Calu3 (cell line): ENCODE results near the gene SPIRE1. TPM values are rescaled to one million over a fixed set of nuclear protein-coding genes. Genes with fewer than 3 reads are reported as not detected.
"Not testable (repeated sequence)": the region's sequence is repeated elsewhere in the genome, so short reads cannot be mapped to it uniquely, and the experiment has no call there.

Source experiments
- BruUV-seq: library from RNA; stranded (reverse); fragments of 400-500 nt; replicated peaks from 2 replicates; lab custom pipeline; 2021; lab: Mats Ljungman, UMichigan
- CTCF ChIA-PET: fragments of 300-600 bp; sonication (Branson Sonifier 250); formaldehyde crosslinking; loops from one replicate; lab custom pipeline; 2022; ENCODE audit warnings: antibody characterized with exemption; lab: Charles Lee
- DNase-seq: peaks from one replicate; pipeline ENCODE4 v3.0.0; 2022
- H3K27ac Mint-ChIP-seq: one replicate; pipeline ENCODE4 v1.8.0; 2022; ENCODE audit warnings: mixed read lengths; ENCODE audit not compliant: unreplicated experiment
- H3K27me3 Mint-ChIP-seq: one replicate; pipeline ENCODE4 v1.8.0; 2022; ENCODE audit warnings: mixed read lengths; ENCODE audit not compliant: unreplicated experiment
- H3K36me3 Mint-ChIP-seq: one replicate; pipeline ENCODE4 v1.8.0; 2022; ENCODE audit warnings: mild to moderate bottlenecking, moderate library complexity, mixed read lengths; ENCODE audit not compliant: insufficient read depth, unreplicated experiment
- H3K4me1 Mint-ChIP-seq: one replicate; pipeline ENCODE4 v1.8.0; 2022; ENCODE audit warnings: mild to moderate bottlenecking, low read depth, mixed read lengths; ENCODE audit not compliant: unreplicated experiment
- H3K4me3 Mint-ChIP-seq: one replicate; pipeline ENCODE4 v1.8.0; 2022; ENCODE audit warnings: mild to moderate bottlenecking, low read depth, moderate library complexity, mixed read lengths; ENCODE audit not compliant: unreplicated experiment
- H3K9me3 Mint-ChIP-seq: one replicate; pipeline ENCODE4 v1.8.0; 2022; ENCODE audit warnings: low read depth, mixed read lengths; ENCODE audit not compliant: unreplicated experiment
- intact Hi-C: fragments of 100-400 bp; cut with micrococcal nuclease; formaldehyde crosslinking; loops from one replicate; pipeline ENCODE4 v1.10.0; 2022; ENCODE audit not compliant: unreplicated experiment
- total RNA-seq: library from RNA; stranded (reverse); gene quantifications from 2 replicates; pipeline ENCODE4 v1.2.3, GENCODE V29; 2022
- TF ChIP-seq, protein P1 (sequence below): fragments of 200-600 bp; IDR thresholded peaks from one replicate; pipeline ENCODE4 v1.8.0; 2022; ENCODE audit warnings: antibody characterized with exemption; ENCODE audit not compliant: unreplicated experiment

SPIRE1 gene
- total RNA-seq, 1 experiment from 2014 or later, result 98.6 TPM

GRCh38 chr18:12559319-12559718 lies 98.6 kb downstream of the SPIRE1 start:
- no peak for DNase-seq
- Mint-ChIP-seq H3K27me3 (no peaks in the 10 kb centered on the region), H3K9me3 (peaks cover 7% of the 10 kb centered on the region), H3K4me1 (no peaks in the 10 kb centered on the region), H3K36me3 (peaks cover 13% of the 10 kb centered on the region), H3K4me3 (no peak overlapping the region), H3K27ac (no peak overlapping the region)
- intact Hi-C loops, result no loop called here
- TF ChIP-seq, protein P1, sequence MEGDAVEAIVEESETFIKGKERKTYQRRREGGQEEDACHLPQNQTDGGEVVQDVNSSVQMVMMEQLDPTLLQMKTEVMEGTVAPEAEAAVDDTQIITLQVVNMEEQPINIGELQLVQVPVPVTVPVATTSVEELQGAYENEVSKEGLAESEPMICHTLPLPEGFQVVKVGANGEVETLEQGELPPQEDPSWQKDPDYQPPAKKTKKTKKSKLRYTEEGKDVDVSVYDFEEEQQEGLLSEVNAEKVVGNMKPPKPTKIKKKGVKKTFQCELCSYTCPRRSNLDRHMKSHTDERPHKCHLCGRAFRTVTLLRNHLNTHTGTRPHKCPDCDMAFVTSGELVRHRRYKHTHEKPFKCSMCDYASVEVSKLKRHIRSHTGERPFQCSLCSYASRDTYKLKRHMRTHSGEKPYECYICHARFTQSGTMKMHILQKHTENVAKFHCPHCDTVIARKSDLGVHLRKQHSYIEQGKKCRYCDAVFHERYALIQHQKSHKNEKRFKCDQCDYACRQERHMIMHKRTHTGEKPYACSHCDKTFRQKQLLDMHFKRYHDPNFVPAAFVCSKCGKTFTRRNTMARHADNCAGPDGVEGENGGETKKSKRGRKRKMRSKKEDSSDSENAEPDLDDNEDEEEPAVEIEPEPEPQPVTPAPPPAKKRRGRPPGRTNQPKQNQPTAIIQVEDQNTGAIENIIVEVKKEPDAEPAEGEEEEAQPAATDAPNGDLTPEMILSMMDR, result no peak
- BruUV-seq, result no TSS peak
- CTCF ChIA-PET, result no interaction called here

DNA sequence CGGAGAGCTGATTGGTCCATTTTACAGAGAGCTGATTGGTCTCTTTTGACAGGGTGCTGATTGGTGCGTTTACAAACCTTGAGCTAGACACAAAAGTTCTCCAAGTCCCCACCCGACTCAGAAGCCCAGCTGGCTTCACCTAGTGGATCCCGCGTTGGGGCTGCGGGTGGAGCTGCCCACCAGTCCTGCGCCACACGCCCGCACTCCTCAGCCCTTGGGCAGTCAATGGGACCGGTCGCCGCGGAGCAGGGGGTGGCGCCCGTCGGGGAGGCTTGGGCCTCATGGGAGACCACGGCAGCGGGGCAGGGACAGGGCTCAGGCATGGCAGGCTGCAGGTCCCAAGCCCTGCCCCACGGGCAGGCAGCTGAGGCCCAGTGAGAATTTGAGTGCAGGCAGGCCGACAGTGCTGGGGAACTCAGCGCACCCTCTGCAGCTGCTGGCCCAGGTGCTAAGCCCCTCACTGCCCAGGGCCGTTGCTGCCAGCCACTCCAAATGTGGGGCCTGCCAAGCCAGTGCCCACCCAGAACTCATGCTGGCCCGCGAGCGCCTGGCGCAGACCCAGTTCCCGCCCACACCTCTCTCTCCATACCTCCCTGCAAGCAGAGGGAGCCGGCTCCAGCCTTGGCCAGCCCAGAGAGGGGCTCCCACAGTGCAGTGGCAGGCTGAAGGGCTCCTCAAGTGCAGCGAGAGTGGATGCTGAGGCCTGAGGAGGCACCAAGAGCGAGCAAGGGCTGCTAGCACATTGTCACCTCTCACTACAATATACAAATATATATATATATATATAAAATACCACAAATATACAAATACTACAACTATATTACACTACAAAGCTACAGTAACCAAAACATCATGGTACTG lies 100.7 kb downstream of the SPIRE1 start:
- DNase-seq, result no peak
- no peak overlapping the region for H3K4me3 Mint-ChIP-seq
- peaks cover 21% of the 10 kb centered on the region for H3K4me1 Mint-ChIP-seq
- H3K27me3 Mint-ChIP-seq, result no peaks in the 10 kb centered on the region
- TF ChIP-seq, protein P1, result no peak
- peaks cover 26% of the 10 kb centered on the region for H3K36me3 Mint-ChIP-seq
- H3K27ac Mint-ChIP-seq, result no peak overlapping the region
- H3K9me3 Mint-ChIP-seq, result peaks cover 7% of the 10 kb centered on the region
- intact Hi-C loops, result no loop called here
- CTCF ChIA-PET, result no interaction called here
- BruUV-seq, result no TSS peak

DNA sequence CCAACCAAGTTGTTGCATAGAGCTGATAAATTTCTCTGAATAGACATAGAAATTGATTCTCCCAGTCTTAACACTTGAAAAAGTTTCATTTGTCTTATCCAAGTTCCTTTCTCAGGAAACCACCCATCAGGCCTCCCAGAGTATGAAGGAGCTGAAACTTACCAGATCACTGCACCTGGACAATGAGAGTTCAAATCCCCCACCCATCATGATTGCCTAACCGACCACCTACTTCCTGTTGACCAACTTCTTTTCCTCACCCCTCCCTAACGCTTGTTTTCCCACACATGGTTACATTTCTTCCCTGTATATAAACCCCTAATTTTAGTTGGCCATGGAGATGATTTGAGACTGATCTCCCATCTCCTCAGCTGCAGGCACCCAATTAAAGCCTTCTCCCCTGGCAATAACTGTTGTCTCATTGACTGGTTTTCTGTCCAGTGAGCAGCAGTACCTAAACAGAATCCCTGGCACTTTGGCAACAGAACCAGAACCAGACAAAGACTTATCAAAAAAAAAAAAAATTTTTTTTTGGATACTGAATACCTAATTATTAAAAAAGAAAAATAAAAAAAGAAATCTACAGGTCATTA lies 103.0 kb downstream of the SPIRE1 start:
- DNase-seq, result no peak
- Mint-ChIP-seq H3K27me3 (no peaks in the 10 kb centered on the region), H3K9me3 (peaks cover 7% of the 10 kb centered on the region), H3K27ac (peak overlapping the region; percentile 34), H3K4me3 (no peak overlapping the region), H3K4me1 (peaks cover 35% of the 10 kb centered on the region), H3K36me3 (peaks cover 33% of the 10 kb centered on the region)
- BruUV-seq, result no TSS peak
- intact Hi-C loops, result no loop called here
- TF ChIP-seq, protein P1, result no peak
- CTCF ChIA-PET, result no interaction called here

GRCh38 chr18:12552879-12553242 lies 105.0 kb downstream of the SPIRE1 start:
- peaks cover 44% of the 10 kb centered on the region for H3K4me1 Mint-ChIP-seq
- no peaks in the 10 kb centered on the region for H3K27me3 Mint-ChIP-seq
- BruUV-seq, result no TSS peak
- H3K9me3 Mint-ChIP-seq, result peaks cover 5% of the 10 kb centered on the region
- H3K36me3 Mint-ChIP-seq, result peaks cover 28% of the 10 kb centered on the region
- CTCF ChIA-PET, result interaction anchor here (1.9 to 2.0 kb wide), 2 partner anchors 44 to 54 kb away, joined by 5 to 14 read pairs; no protein-coding TSS in a partner anchor
- intact Hi-C loops, result no loop called here
- peak overlapping the region; percentile 76 for H3K27ac Mint-ChIP-seq
- peak overlapping the region; percentile 57 for H3K4me3 Mint-ChIP-seq
- TF ChIP-seq, protein P1, result no peak
- DNase-seq, result peak; percentile 15

- CTCF ChIA-PET, result interaction anchor here (1.0 to 2.0 kb wide), 4 partner anchors 12 to 99 kb away, joined by 4 to 14 read pairs (median 4); no protein-coding TSS in a partner anchor
- Mint-ChIP-seq H3K4me1 (peaks cover 51% of the 10 kb centered on the region), H3K27ac (peak overlapping the region; percentile 76), H3K36me3 (peaks cover 25% of the 10 kb centered on the region), H3K4me3 (peak overlapping the region; percentile 57)
- H3K9me3 Mint-ChIP-seq, BruUV-seq, H3K27me3 Mint-ChIP-seq, intact Hi-C loops: not testable (repeated sequence)
- peak; percentile 54 for DNase-seq
Measured at GRCh38 chr18:12551943-12552878, 105.7 kb downstream of the SPIRE1 start.

DNA sequence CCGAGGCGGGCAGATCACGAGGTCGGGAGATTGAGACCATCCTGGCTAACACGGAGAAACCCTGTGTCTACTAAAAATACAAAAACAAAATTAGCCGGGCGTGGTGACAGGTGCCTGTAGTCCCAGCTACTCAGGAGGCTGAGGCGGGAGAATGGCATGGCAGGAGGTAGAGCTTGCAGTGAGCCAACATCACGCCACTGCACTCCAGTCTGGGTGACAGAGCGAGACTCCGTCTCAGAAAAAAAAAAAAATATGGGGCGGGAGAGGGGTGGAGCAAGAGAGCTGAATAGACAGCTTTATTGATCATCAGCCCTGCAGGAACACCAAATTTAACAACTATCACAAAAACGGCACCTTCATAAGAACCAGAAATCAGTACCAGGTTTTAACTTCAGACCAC lies 106.4 kb downstream of the SPIRE1 start:
- Mint-ChIP-seq H3K4me1 (peaks cover 55% of the 10 kb centered on the region), H3K4me3 (peak overlapping the region; percentile 57), H3K36me3 (peaks cover 27% of the 10 kb centered on the region), H3K27ac (peak overlapping the region; percentile 76)
- H3K27me3 Mint-ChIP-seq, BruUV-seq, intact Hi-C loops, H3K9me3 Mint-ChIP-seq: not testable (repeated sequence)
- CTCF ChIA-PET, result interaction anchor here (1.0 to 2.0 kb wide), 4 partner anchors 11 to 100 kb away, joined by 4 to 14 read pairs (median 4); no protein-coding TSS in a partner anchor
- peak; percentile 49 for DNase-seq
